Naive thymus-derived CD8-positive, alpha-beta T cell (primary cell): ENCODE data around the gene NFATC2. TPM values are rescaled to one million over a fixed set of nuclear protein-coding genes. Genes with fewer than 3 reads are reported as not detected.

Experiments
- ATAC-seq, 2 donors: fragments of 150-1000 bp; cut with Tn5 transposase in 1 of 2; sonication (Bioruptor Pico), chemical (Tn5 transposase) in 1 of 2; 1 replicate in 1 of 2; 2 replicates in 1 of 2; pipeline ENCODE4 v1.10.0; 2021; ENCODE audit warnings: mild to moderate bottlenecking in 2 of 2, moderate library complexity in 2 of 2
- POLR2A ChIA-PET: fragments of 350-600 bp; sonication (Branson Sonifier 250); formaldehyde crosslinking; loops from one replicate; lab custom pipeline; 2021; ENCODE audit warnings: antibody characterized with exemption; lab: Charles Lee
- DNase-seq, 10 donors: peaks; one replicate each; pipeline versions ENCODE4 v3.0.0 to v3.0.0-alpha.2; 2020 to 2022
- H3K27ac Mint-ChIP-seq, 10 donors: one replicate each; pipeline ENCODE4 v1.8.0; 2020 to 2022; ENCODE audit warnings: mild to moderate bottlenecking in 10 of 10, mixed read lengths in 10 of 10, moderate library complexity in 4 of 10, inconsistent platforms in 1 of 10
- H3K27me3 Mint-ChIP-seq, 5 donors: one replicate each; pipeline ENCODE4 v1.8.0; 2021 to 2022; ENCODE audit warnings: mixed read lengths in 5 of 5
- H3K36me3 Mint-ChIP-seq, 3 donors: one replicate each; pipeline ENCODE4 v1.8.0; 2020 to 2022; ENCODE audit warnings: mixed read lengths in 3 of 3, mild to moderate bottlenecking in 2 of 3, inconsistent platforms in 1 of 3
- H3K4me1 Mint-ChIP-seq, 4 donors: one replicate each; pipeline ENCODE4 v1.8.0; 2021 to 2022; ENCODE audit warnings: mixed read lengths in 4 of 4
- H3K4me3 Mint-ChIP-seq, 10 donors: one replicate each; pipeline ENCODE4 v1.8.0; 2020 to 2022; ENCODE audit warnings: mild to moderate bottlenecking in 10 of 10, mixed read lengths in 10 of 10, moderate library complexity in 6 of 10, inconsistent platforms in 1 of 10
- H3K9me3 Mint-ChIP-seq, 9 donors: one replicate each; pipeline ENCODE4 v1.8.0; 2020 to 2022; ENCODE audit warnings: mixed read lengths in 9 of 9, mild to moderate bottlenecking in 3 of 9, inconsistent platforms in 1 of 9, moderate library complexity in 1 of 9
- polyA plus RNA-seq, 3 donors: library from polyadenylated mRNA; unstranded; fragments of 300-500 nt; fragmentation: Illumina TruSeq; gene quantifications; one replicate each; pipeline ENCODE4 v1.2.3, GENCODE V29; 2021
- total RNA-seq, 8 experiments: library from RNA in 2 of 8; stranded (reverse) in 2 of 8; gene quantifications; one replicate each; pipeline ENCODE4 v1.2.3 and lab custom pipeline; 2021 to 2026

Gene NFATC2
- total and polyA plus RNA-seq, 5 experiments from 2014 or later: 14.5 to 36.3 (median 23.8) TPM

- H3K9me3 Mint-ChIP-seq: no peaks in the 10 kb centered on the region
- no peak overlapping the region for H3K4me3 Mint-ChIP-seq
- no peak for DNase-seq
- ATAC-seq: no peak
- peaks cover 28 to 85% (median 39%) of the 10 kb centered on the region in 3 donors for H3K36me3 Mint-ChIP-seq
- H3K27ac Mint-ChIP-seq: peak overlapping the region in 6 of 10 donors; percentile 14 to 68 (median 51)
- no peaks in the 10 kb centered on the region for H3K27me3 Mint-ChIP-seq
- POLR2A ChIA-PET: no interaction called here
- H3K4me1 Mint-ChIP-seq: peaks cover 4 to 21% (median 9%) of the 10 kb centered on the region in 4 donors
Observed at GRCh38 chr20:51450221-51450712, 92.3 kb downstream of the NFATC2 start.

GRCh38 chr20:51449498-51450220 lies 92.9 kb downstream of the NFATC2 start:
- H3K4me1 Mint-ChIP-seq: peaks cover 2 to 25% (median 11%) of the 10 kb centered on the region in 4 donors

GRCh38 chr20:51447765-51448148 lies 94.8 kb downstream of the NFATC2 start:
- Mint-ChIP-seq H3K36me3 (peaks cover 7 to 84% (median 26%) of the 10 kb centered on the region in 3 donors), H3K27ac (peak overlapping the region in 3 of 10 donors; percentile 15 to 47 (median 35)), H3K4me1 (peaks cover 7 to 29% (median 12%) of the 10 kb centered on the region in 4 donors)

More at GRCh38 chr20:51449498-51450220, 92.9 kb downstream of the NFATC2 start:
- POLR2A ChIA-PET: no interaction called here
- no peaks in the 10 kb centered on the region for H3K27me3 Mint-ChIP-seq
- no peak overlapping the region for H3K4me3 Mint-ChIP-seq
- ATAC-seq (no peak), DNase-seq (no peak)
- H3K27ac Mint-ChIP-seq: peak overlapping the region in 2 of 10 donors; percentile 49 to 53
- H3K36me3 Mint-ChIP-seq: peaks cover 23 to 87% (median 37%) of the 10 kb centered on the region in 3 donors
- H3K9me3 Mint-ChIP-seq: no peaks in the 10 kb centered on the region

GRCh38 chr20:51447097-51447764 lies 95.3 kb downstream of the NFATC2 start:
- no peak for ATAC-seq
- no peak overlapping the region for H3K4me3 Mint-ChIP-seq

More at GRCh38 chr20:51447765-51448148, 94.8 kb downstream of the NFATC2 start:
- POLR2A ChIA-PET: no interaction called here
- H3K27me3 Mint-ChIP-seq: no peaks in the 10 kb centered on the region
- peak overlapping the region in 1 of 10 donors; percentile 24 for H3K4me3 Mint-ChIP-seq
- no peak for ATAC-seq
- DNase-seq: no peak
- H3K9me3 Mint-ChIP-seq: no peaks in the 10 kb centered on the region

GRCh38 chr20:51446656-51447055 lies 95.9 kb downstream of the NFATC2 start:
- DNase-seq: no peak
- H3K27me3 Mint-ChIP-seq: no peaks in the 10 kb centered on the region
- no peaks in the 10 kb centered on the region for H3K9me3 Mint-ChIP-seq
- no peak for ATAC-seq
- H3K4me1 Mint-ChIP-seq: peaks cover 7 to 22% (median 12%) of the 10 kb centered on the region in 4 donors
- no peak overlapping the region for H3K27ac Mint-ChIP-seq
- H3K36me3 Mint-ChIP-seq: peaks cover 0 to 78% (median 21%) of the 10 kb centered on the region in 3 donors
- H3K4me3 Mint-ChIP-seq: no peak overlapping the region
- POLR2A ChIA-PET: no interaction called here

More at GRCh38 chr20:51447097-51447764, 95.3 kb downstream of the NFATC2 start:
- POLR2A ChIA-PET: no interaction called here
- peaks cover 7 to 23% (median 11%) of the 10 kb centered on the region in 4 donors for H3K4me1 Mint-ChIP-seq
- no peaks in the 10 kb centered on the region for H3K27me3 Mint-ChIP-seq
- peaks cover 2 to 79% (median 21%) of the 10 kb centered on the region in 3 donors for H3K36me3 Mint-ChIP-seq
- no peaks in the 10 kb centered on the region for H3K9me3 Mint-ChIP-seq
- H3K27ac Mint-ChIP-seq: peak overlapping the region in 1 of 10 donors; percentile 35
- no peak for DNase-seq

- Mint-ChIP-seq H3K4me1 (peaks cover 8 to 18% (median 12%) of the 10 kb centered on the region in 4 donors), H3K27me3 (no peaks in the 10 kb centered on the region), H3K9me3 (no peaks in the 10 kb centered on the region), H3K27ac (peak overlapping the region in 1 of 10 donors; percentile 13), H3K4me3 (no peak overlapping the region), H3K36me3 (peaks cover 0 to 78% (median 19%) of the 10 kb centered on the region in 3 donors)
- POLR2A ChIA-PET: no interaction called here
- ATAC-seq (no peak), DNase-seq (no peak)
Observed at GRCh38 chr20:51446230-51446629, 96.3 kb downstream of the NFATC2 start.

GRCh38 chr20:51445591-51445990 lies 96.9 kb downstream of the NFATC2 start:
- POLR2A ChIA-PET: interaction anchor here (0.8 kb wide), 1 partner anchor 13 kb away, joined by 3 read pairs; no protein-coding TSS in a partner anchor
- Mint-ChIP-seq H3K27me3 (no peaks in the 10 kb centered on the region), H3K4me1 (peaks cover 11 to 18% (median 14%) of the 10 kb centered on the region in 4 donors), H3K9me3 (no peaks in the 10 kb centered on the region), H3K4me3 (no peak overlapping the region), H3K36me3 (peaks cover 0 to 77% (median 18%) of the 10 kb centered on the region in 3 donors), H3K27ac (peak overlapping the region in 5 of 10 donors; percentile 38 to 87 (median 71))
- DNase-seq (no peak), ATAC-seq (no peak)

- Mint-ChIP-seq H3K4me3 (no peak overlapping the region), H3K9me3 (no peaks in the 10 kb centered on the region), H3K4me1 (peaks cover 15 to 18% (median 16%) of the 10 kb centered on the region in 4 donors), H3K27me3 (no peaks in the 10 kb centered on the region), H3K27ac (peak overlapping the region in 8 of 10 donors; percentile 19 to 87 (median 56)), H3K36me3 (peaks cover 0 to 77% (median 18%) of the 10 kb centered on the region in 3 donors)
- POLR2A ChIA-PET: interaction anchor here (0.8 kb wide), 1 partner anchor 14 kb away, joined by 3 read pairs; no protein-coding TSS in a partner anchor
- ATAC-seq (no peak), DNase-seq (no peak)
Observed at GRCh38 chr20:51444922-51445438, 97.5 kb downstream of the NFATC2 start.

GRCh38 chr20:51444467-51444866 lies 98.1 kb downstream of the NFATC2 start:
- Mint-ChIP-seq H3K4me3 (no peak overlapping the region), H3K36me3 (peaks cover 0 to 77% (median 18%) of the 10 kb centered on the region in 3 donors), H3K4me1 (peaks cover 19 to 21% (median 20%) of the 10 kb centered on the region in 4 donors), H3K27me3 (no peaks in the 10 kb centered on the region), H3K9me3 (no peaks in the 10 kb centered on the region), H3K27ac (peak overlapping the region in 3 of 10 donors; percentile 19 to 87 (median 25))
- POLR2A ChIA-PET: no interaction called here
- ATAC-seq: no peak
- no peak for DNase-seq

GRCh38 chr20:51442602-51443001 lies 99.9 kb downstream of the NFATC2 start:
- Mint-ChIP-seq H3K27me3 (no peaks in the 10 kb centered on the region), H3K36me3 (peaks cover 0 to 74% (median 15%) of the 10 kb centered on the region in 3 donors), H3K9me3 (no peaks in the 10 kb centered on the region), H3K4me1 (peaks cover 22 to 34% (median 27%) of the 10 kb centered on the region in 4 donors), H3K27ac (peak overlapping the region in 2 of 10 donors; percentile 19 to 84), H3K4me3 (no peak overlapping the region)
- DNase-seq (no peak), ATAC-seq (no peak)
- POLR2A ChIA-PET: no interaction called here

- Mint-ChIP-seq H3K4me1 (peaks cover 21 to 36% (median 28%) of the 10 kb centered on the region in 4 donors), H3K27ac (peak overlapping the region in 4 of 10 donors; percentile 27 to 59 (median 36)), H3K9me3 (no peaks in the 10 kb centered on the region), H3K36me3 (peaks cover under 1 to 74% (median 16%) of the 10 kb centered on the region in 3 donors), H3K27me3 (no peaks in the 10 kb centered on the region), H3K4me3 (peak overlapping the region in 1 of 10 donors; percentile 14)
- no peak for ATAC-seq
- POLR2A ChIA-PET: no interaction called here
- no peak for DNase-seq
Observed at GRCh38 chr20:51440589-51440988, 101.9 kb downstream of the NFATC2 start.

GRCh38 chr20:51439160-51439689 lies 103.3 kb downstream of the NFATC2 start:
- no peak for ATAC-seq
- Mint-ChIP-seq H3K9me3 (no peaks in the 10 kb centered on the region), H3K36me3 (peaks cover 6 to 76% (median 25%) of the 10 kb centered on the region in 3 donors), H3K4me3 (no peak overlapping the region), H3K27me3 (no peaks in the 10 kb centered on the region), H3K4me1 (peaks cover 18 to 40% (median 22%) of the 10 kb centered on the region in 4 donors), H3K27ac (peak overlapping the region in 6 of 10 donors; percentile 20 to 46 (median 39))
- DNase-seq: no peak
- POLR2A ChIA-PET: no interaction called here
